Liver (tissue), 3 donors: ENCODE measurements around the gene AMBRA1.

Experiments
- CTCF ChIP-seq: fragments of 150-350 bp; IDR thresholded peaks from 2 replicates; pipeline ENCODE4 v1.5.1; 2017; ENCODE audit warnings: improper control_type of control experiment, low read depth, low read length; ENCODE audit not compliant: missing input control
- GABPA ChIP-seq, 2 donors: IDR thresholded peaks in 1 of 2; conservative IDR thresholded peaks in 1 of 2; 2 replicates each; pipeline ENCODE4 v1.6.1; 2016; ENCODE audit warnings: antibody characterized with exemption in 2 of 2, mild to moderate bottlenecking in 1 of 2, moderate library complexity in 1 of 2
- HNF4A ChIP-seq, 2 donors: conservative IDR thresholded peaks; 2 replicates each; pipeline ENCODE4 v1.6.1; 2016; ENCODE audit warnings: antibody characterized with exemption in 2 of 2, mild to moderate bottlenecking in 2 of 2
- MAX ChIP-seq: IDR thresholded peaks from 2 replicates; pipeline ENCODE4 v1.6.1; 2016; ENCODE audit warnings: antibody characterized with exemption
- REST ChIP-seq: IDR thresholded peaks from 2 replicates; pipeline ENCODE4 v1.6.1; 2016; ENCODE audit warnings: antibody characterized with exemption, mild to moderate bottlenecking
- TAF1 ChIP-seq: conservative IDR thresholded peaks from 2 replicates; pipeline ENCODE4 v1.6.1; 2016; ENCODE audit warnings: antibody characterized with exemption, mild to moderate bottlenecking
- donor health status: healthy.
- donor health status: healthy.

- no peak for TF ChIP-seq CTCF
- no peak for TF ChIP-seq GABPA (IDR thresholded peaks at IDR 0.05 in 1 of 2, conservative IDR thresholded peaks at IDR 0.05 in 1 of 2)
- TF ChIP-seq REST, result no peak
- TF ChIP-seq MAX, result no peak
- no peak for TF ChIP-seq TAF1
- TF ChIP-seq HNF4A (conservative IDR thresholded peaks at IDR 0.05), result no peak
Observed at GRCh38 chr11:46514370-46514769, 79.5 kb downstream of the AMBRA1 start.
